Natural killer cell treated with Interleukin-12 subunit alpha and Interleukin-12 subunit beta and Interleukin-15 and Interleukin-18, amount 100 ng/mL, for 72 hours (primary cell): ENCODE results near the gene SLC7A5. TPM values are rescaled to one million over a fixed set of nuclear protein-coding genes. Genes with fewer than 3 reads are reported as not detected.
"Not testable (repeated sequence)": the region's sequence is repeated elsewhere in the genome, so short reads cannot be mapped to it uniquely, and the experiment has no call there.

Experiments used
- ATAC-seq, 2 donors: fragments of 150-1000 bp; cut with Tn5 transposase in 1 of 2; sonication (Bioruptor Pico), chemical (Tn5 transposase) in 1 of 2; 2 replicates each; pipeline ENCODE4 v1.10.0; 2021
- DNase-seq: peaks from one replicate; pipeline ENCODE4 v3.0.0; 2022; ENCODE audit warnings: low spot score
- H3K27ac Mint-ChIP-seq, 2 donors: 1 replicate in 1 of 2; 2 replicates in 1 of 2; pipeline ENCODE4 v1.8.0; 2022; ENCODE audit warnings: mixed read lengths in 2 of 2, mild to moderate bottlenecking in 1 of 2, moderate library complexity in 1 of 2
- H3K27me3 Mint-ChIP-seq, 2 donors: 1 replicate in 1 of 2; 2 replicates in 1 of 2; pipeline ENCODE4 v1.8.0; 2022; ENCODE audit warnings: mixed read lengths in 2 of 2
- H3K36me3 Mint-ChIP-seq: one replicate; pipeline ENCODE4 v1.8.0; 2022; ENCODE audit warnings: mixed read lengths
- H3K4me1 Mint-ChIP-seq, 2 donors: 1 replicate in 1 of 2; 2 replicates in 1 of 2; pipeline ENCODE4 v1.8.0; 2022; ENCODE audit warnings: low read depth in 2 of 2, mixed read lengths in 2 of 2, mild to moderate bottlenecking in 1 of 2
- H3K4me3 Mint-ChIP-seq: one replicate; pipeline ENCODE4 v1.8.0; 2022; ENCODE audit warnings: mixed read lengths
- H3K9me3 Mint-ChIP-seq: 2 replicates; pipeline ENCODE4 v1.8.0; 2022; ENCODE audit warnings: mixed read lengths
- total RNA-seq, 2 donors: library from RNA; stranded (reverse); gene quantifications; one replicate each; pipeline ENCODE4 v1.2.3, GENCODE V29; 2022

Gene SLC7A5
- total RNA-seq, 2 donors from 2014 or later: 142 to 348 TPM

DNA sequence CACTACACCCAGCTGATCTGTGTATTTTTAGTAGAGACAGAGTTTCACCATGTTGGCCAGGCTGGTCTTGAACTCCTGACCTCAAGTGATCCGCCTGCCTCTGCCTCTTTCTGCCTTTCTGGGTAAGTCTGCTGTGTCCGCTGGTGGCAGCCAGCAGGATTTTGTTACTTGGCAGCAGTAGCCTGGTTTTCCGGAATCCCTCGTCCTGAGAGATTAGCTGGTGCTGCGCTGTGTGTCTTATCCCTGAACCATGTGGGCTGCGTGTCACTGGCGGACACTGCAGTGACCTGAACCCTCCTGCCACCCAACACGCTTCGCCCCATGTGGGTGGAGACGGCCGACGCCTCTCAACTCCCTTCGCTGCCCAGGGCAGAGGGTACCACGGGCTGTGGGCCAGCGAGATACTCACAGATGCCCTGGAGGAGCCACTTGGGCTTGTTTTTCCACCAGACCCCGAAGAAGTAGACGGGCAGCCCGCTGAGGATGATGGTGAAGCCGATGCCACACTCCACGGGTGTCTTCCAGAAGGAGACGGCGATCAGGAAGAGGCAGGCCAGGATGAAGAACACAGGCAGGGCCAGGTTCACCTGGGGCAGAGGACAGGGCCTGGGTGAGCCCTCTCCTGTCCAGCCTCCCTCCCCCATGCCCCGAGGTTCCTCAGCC lies 35.2 kb downstream of the SLC7A5 start:
- no peaks in the 10 kb centered on the region for H3K36me3 Mint-ChIP-seq
- no peak overlapping the region for H3K27ac Mint-ChIP-seq
- no peaks in the 10 kb centered on the region for H3K27me3 Mint-ChIP-seq
- no peak overlapping the region for H3K4me3 Mint-ChIP-seq
- DNase-seq: no peak
- ATAC-seq: no peak
- H3K4me1 Mint-ChIP-seq: peaks cover 0 to 2% of the 10 kb centered on the region in 2 donors
- H3K9me3 Mint-ChIP-seq: no peaks in the 10 kb centered on the region

GRCh38 chr16:87833548-87833947 lies 35.8 kb downstream of the SLC7A5 start:
- ATAC-seq (no peak), DNase-seq (no peak)
- Mint-ChIP-seq H3K36me3 (no peaks in the 10 kb centered on the region), H3K4me1 (peaks cover 0 to 2% of the 10 kb centered on the region in 2 donors), H3K27ac (no peak overlapping the region), H3K4me3 (no peak overlapping the region), H3K27me3 (no peaks in the 10 kb centered on the region), H3K9me3 (no peaks in the 10 kb centered on the region)

DNA sequence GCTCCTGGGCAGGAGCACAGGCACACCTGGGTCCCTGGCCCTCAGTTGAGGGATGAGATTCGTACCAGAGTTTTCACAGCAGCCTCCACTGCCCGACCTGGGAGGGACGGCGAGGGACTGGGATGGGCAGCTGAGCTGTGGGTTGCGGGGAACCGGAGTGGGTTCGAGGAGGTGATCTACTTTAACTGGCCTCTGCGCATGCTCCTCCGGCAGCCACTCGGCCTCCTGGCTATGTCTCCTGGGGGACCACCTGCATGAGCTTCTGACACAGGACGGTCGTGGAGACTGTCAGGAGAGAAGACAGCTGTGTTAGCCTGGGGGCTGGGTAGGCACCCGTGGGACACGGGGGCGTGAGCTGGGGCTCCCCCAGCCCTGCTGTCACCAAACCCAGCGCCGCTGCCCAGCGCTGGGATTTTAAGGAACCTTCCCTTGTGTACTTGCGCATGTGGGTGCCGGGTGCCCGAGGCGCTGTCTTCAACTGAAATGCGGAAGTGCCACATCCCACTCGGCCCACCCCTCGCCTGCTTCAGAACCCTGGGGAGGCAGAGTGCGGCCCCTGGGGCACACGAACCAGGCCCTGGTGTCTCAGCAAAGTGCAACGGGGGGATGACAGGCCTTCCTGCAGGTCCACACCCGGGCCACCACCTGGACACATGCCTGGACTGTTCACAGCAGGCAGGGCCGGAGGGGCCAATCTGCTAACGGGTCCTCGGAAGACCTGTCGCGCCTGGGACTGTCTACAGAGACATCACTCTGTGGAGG lies 36.4 kb downstream of the SLC7A5 start:
- H3K27me3 Mint-ChIP-seq: no peaks in the 10 kb centered on the region
- H3K9me3 Mint-ChIP-seq: no peaks in the 10 kb centered on the region
- DNase-seq (no peak), ATAC-seq (no peak)
- H3K27ac Mint-ChIP-seq: no peak overlapping the region
- peaks cover 0 to 2% of the 10 kb centered on the region in 2 donors for H3K4me1 Mint-ChIP-seq
- no peak overlapping the region for H3K4me3 Mint-ChIP-seq
- H3K36me3 Mint-ChIP-seq: no peaks in the 10 kb centered on the region

DNA sequence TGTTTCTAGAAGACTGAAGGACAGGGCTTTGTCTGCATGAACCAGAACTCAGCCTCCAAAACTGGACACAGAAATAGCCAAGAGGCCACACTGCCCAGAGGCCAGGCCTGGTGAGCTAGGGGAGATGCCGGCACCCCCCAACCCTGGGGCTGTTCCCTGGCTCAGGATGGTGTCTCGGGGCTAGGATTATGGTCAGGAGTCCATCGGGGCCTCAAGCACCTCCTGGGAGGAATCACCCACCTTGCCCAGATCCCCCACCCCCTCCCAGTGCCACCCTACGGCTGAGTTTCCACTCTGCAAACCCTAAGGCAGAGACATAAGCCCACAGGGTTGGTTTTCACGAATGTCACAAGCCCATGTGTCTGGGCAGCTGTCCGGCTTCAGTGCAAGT lies 37.2 kb downstream of the SLC7A5 start:
- no peaks in the 10 kb centered on the region for H3K36me3 Mint-ChIP-seq

GRCh38 chr16:87831421-87832136 lies 37.7 kb downstream of the SLC7A5 start:
- Mint-ChIP-seq H3K36me3 (no peaks in the 10 kb centered on the region), H3K9me3 (no peaks in the 10 kb centered on the region), H3K27me3 (no peaks in the 10 kb centered on the region), H3K4me1 (peaks cover 0 to 2% of the 10 kb centered on the region in 2 donors), H3K4me3 (no peak overlapping the region), H3K27ac (no peak overlapping the region)
- no peak for ATAC-seq
- no peak for DNase-seq

More for the DNA sequence above, 37.2 kb downstream of the SLC7A5 start:
- Mint-ChIP-seq H3K27me3 (no peaks in the 10 kb centered on the region), H3K4me1 (peaks cover 0 to 2% of the 10 kb centered on the region in 2 donors), H3K27ac (no peak overlapping the region), H3K9me3 (no peaks in the 10 kb centered on the region), H3K4me3 (no peak overlapping the region)
- no peak for DNase-seq
- no peak for ATAC-seq

GRCh38 chr16:87830673-87831420 lies 38.5 kb downstream of the SLC7A5 start:
- no peaks in the 10 kb centered on the region for H3K9me3 Mint-ChIP-seq
- no peaks in the 10 kb centered on the region for H3K36me3 Mint-ChIP-seq
- H3K4me1 Mint-ChIP-seq: no peaks in the 10 kb centered on the region
- ATAC-seq (no peak), DNase-seq (no peak)
- no peak overlapping the region for H3K27ac Mint-ChIP-seq
- no peak overlapping the region for H3K4me3 Mint-ChIP-seq
- H3K27me3 Mint-ChIP-seq: no peaks in the 10 kb centered on the region

DNA sequence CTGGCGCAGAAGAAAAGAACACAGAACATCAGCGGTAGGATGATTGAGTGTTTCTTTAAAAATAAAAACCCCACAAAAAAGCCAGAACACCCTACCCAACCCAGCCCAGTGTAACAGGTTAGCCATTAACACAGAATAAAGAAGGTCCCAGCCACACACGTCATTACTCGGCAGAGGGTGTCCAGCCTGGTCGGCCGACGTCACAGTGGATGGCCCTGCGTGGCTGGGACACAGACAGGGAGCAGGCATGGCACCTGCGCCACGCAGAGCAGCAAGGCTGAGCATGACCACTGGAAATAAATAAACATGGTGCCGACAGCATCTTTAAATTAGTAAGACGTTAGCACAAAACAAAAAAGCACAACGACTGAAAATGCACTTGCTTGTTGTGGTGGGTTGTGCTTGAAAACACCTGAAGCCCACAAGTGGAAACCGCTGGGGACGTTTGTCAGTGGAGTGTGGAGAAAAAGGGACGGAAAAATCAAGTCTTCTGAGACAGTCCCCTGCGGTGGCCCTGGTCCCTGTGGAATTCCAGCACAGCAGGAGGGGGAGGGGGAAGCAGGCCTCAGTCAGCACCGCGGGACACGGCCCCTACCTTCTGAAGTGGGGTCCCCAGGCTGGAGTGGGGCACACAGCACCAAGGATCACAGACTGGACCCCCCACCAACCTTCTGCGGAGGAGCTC lies 39.2 kb downstream of the SLC7A5 start:
- DNase-seq: no peak
- Mint-ChIP-seq H3K4me3 (no peak overlapping the region), H3K27me3 (no peaks in the 10 kb centered on the region), H3K27ac (no peak overlapping the region), H3K9me3 (no peaks in the 10 kb centered on the region), H3K36me3 (no peaks in the 10 kb centered on the region), H3K4me1 (no peaks in the 10 kb centered on the region)
- ATAC-seq: no peak

DNA sequence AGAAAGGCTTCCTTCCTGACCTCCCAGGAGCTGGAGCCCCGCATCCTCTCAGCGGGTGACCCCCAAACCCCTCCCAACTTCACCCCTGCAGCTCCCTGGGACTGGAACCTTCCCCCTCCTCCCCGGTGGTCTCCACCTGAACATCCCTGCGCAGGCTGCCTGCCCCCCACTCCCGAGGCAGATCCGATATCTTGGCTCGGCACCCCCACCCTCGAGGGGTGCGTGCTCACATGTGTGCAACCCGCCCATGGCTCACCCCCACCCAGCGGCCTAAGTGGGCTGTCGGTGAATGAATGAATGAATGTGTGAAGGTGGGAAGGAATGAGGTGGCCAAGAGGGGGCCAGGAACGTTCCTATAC lies 39.7 kb downstream of the SLC7A5 start:
- DNase-seq (no peak), ATAC-seq (no peak)
- Mint-ChIP-seq H3K4me1 (no peaks in the 10 kb centered on the region), H3K27me3 (no peaks in the 10 kb centered on the region), H3K9me3 (no peaks in the 10 kb centered on the region), H3K4me3 (no peak overlapping the region), H3K36me3 (no peaks in the 10 kb centered on the region), H3K27ac (no peak overlapping the region)

GRCh38 chr16:87828907-87829621 lies 40.2 kb downstream of the SLC7A5 start:
- H3K4me1 Mint-ChIP-seq: no peaks in the 10 kb centered on the region
- no peaks in the 10 kb centered on the region for H3K9me3 Mint-ChIP-seq
- no peaks in the 10 kb centered on the region for H3K27me3 Mint-ChIP-seq
- no peaks in the 10 kb centered on the region for H3K36me3 Mint-ChIP-seq
- no peak for ATAC-seq
- DNase-seq: no peak
- no peak overlapping the region for H3K27ac Mint-ChIP-seq
- H3K4me3 Mint-ChIP-seq: no peak overlapping the region

DNA sequence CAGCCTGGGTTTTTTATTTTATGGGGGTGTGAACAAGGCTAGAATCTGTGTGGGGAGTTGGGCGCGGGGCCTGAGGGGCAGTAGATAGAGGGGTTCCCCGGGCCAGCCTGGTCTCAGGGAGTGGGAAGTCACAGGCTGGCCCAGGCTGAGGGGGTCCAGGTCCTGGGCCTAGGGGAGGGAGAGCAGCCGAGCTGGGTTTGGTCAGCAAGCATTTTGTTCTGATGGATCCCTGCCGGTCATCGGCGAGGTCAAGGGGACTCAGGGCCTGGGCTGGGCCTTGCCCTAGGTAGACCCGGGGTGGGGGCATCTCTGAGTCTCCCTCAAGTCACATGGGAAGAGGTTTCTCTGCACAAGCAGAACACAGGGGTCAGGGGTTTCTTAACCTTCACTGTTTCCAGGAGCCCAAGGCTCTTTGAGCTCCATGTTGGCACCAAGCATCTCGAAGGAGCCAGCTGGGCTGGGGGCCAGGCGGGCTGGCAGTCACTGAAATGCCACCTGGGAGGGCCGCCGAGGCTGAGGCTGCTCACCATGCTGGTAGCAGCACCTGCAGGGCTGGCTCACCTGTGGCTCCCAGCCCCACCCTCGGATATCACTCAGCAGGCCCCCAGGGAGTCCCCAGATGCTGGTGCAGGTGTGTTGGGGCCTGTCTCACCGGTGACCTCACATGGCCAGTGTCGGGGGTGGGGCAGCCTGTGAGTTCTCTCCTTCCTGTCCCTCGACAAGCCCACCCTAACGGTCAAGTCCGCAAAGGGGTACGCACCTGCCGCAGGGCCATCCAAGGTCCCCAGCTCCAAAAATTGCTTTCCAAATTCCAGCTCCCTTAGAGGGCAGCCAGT lies 41.0 kb downstream of the SLC7A5 start:
- no peaks in the 10 kb centered on the region for H3K9me3 Mint-ChIP-seq
- no peak for ATAC-seq
- H3K27ac Mint-ChIP-seq: no peak overlapping the region
- no peaks in the 10 kb centered on the region for H3K27me3 Mint-ChIP-seq
- no peak for DNase-seq
- H3K4me3 Mint-ChIP-seq: no peak overlapping the region
- H3K36me3 Mint-ChIP-seq: no peaks in the 10 kb centered on the region
- no peaks in the 10 kb centered on the region for H3K4me1 Mint-ChIP-seq

- H3K9me3 Mint-ChIP-seq, H3K4me3 Mint-ChIP-seq, H3K4me1 Mint-ChIP-seq, H3K27ac Mint-ChIP-seq, H3K27me3 Mint-ChIP-seq, H3K36me3 Mint-ChIP-seq, DNase-seq, ATAC-seq: not testable (repeated sequence)
Observed at GRCh38 chr16:87827588-87827915, 41.8 kb downstream of the SLC7A5 start.

DNA sequence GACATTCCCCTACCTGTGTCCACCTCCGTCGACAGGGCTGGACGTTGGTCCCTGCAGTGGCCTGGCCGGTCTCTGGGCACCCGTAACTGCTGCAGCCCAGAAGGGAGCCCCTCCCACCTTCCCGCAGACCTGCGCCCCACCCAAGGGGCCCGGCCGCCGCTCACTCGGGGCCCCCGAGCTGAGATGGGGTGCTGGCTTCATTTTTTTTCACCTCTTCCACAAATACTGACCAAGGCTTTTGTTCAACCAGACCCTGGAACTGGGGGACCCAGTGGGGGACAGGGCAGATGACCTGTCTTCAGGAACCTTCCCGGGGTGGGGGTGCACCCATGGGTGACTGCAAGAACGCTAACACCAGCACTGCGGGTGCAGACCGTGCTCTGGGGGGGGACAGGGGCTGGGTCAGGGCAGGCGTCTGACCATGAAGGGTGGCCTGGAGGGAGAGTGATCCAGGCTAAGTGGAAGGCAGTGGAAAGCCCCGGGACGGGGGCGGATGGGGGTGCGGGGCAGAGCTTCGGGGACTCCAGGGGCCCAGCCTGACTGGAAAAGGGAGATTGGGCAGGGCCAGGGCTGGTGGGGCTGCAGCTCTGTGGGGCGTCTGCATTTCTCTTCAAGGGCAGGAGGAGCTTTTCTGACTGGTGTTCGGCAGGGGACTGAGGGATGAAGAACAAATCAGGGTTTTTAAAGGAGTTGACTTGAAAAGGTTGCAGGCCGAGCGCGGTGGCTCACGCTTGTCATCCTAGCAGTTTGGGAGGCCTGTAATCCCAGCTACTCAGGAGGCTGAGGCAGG lies 42.3 kb downstream of the SLC7A5 start:
- DNase-seq (no peak), ATAC-seq (peak in 1 of 2 donors; percentile 14)
- H3K4me3 Mint-ChIP-seq: no peak overlapping the region
- H3K27ac Mint-ChIP-seq: no peak overlapping the region
- H3K9me3 Mint-ChIP-seq: no peaks in the 10 kb centered on the region
- peaks cover 0 to 2% of the 10 kb centered on the region in 2 donors for H3K4me1 Mint-ChIP-seq
- no peaks in the 10 kb centered on the region for H3K27me3 Mint-ChIP-seq
- no peaks in the 10 kb centered on the region for H3K36me3 Mint-ChIP-seq
